Regular cardiac myocyte (primary cell): ENCODE data around the gene CREB3L1. TPM values are rescaled to one million over a fixed set of nuclear protein-coding genes. Genes with fewer than 3 reads are reported as not detected.

Experiments used
- total RNA-seq: library from RNA; depleted of rRNA; stranded (reverse); fragments of >200 nt; gene quantifications from 2 replicates; pipeline ENCODE4 v1.2.3, GENCODE V29; 2014

The CREB3L1 gene, protein sequence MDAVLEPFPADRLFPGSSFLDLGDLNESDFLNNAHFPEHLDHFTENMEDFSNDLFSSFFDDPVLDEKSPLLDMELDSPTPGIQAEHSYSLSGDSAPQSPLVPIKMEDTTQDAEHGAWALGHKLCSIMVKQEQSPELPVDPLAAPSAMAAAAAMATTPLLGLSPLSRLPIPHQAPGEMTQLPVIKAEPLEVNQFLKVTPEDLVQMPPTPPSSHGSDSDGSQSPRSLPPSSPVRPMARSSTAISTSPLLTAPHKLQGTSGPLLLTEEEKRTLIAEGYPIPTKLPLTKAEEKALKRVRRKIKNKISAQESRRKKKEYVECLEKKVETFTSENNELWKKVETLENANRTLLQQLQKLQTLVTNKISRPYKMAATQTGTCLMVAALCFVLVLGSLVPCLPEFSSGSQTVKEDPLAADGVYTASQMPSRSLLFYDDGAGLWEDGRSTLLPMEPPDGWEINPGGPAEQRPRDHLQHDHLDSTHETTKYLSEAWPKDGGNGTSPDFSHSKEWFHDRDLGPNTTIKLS
- 10.5 and 11.0 TPM in 2 replicates for total RNA-seq

DNA sequence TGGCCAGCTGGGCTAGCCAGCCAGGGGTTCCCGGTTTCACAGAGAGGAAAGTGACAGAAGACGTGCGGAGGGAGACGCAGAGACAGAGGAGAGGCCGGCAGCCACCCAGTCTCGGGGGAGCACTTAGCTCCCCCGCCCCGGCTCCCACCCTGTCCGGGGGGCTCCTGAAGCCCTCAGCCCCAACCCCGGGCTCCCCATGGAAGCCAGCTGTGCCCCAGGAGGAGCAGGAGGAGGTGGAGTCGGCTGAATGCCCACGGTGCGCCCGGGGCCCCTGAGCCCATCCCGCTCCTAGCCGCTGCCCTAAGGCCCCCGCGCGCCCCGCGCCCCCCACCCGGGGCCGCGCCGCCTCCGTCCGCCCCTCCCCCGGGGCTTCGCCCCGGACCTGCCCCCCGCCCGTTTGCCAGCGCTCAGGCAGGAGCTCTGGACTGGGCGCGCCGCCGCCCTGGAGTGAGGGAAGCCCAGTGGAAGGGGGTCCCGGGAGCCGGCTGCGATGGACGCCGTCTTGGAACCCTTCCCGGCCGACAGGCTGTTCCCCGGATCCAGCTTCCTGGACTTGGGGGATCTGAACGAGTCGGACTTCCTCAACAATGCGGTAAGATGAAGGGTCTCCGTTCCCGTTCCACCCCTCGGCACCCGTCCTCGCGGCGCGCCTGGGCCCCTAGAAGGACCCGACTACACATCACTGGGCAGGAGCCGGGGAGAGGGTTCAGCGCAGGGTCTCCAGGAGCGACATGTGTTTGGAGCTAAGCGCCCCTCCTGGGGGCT is at the start of gene CREB3L1:
Gene CREB3L1 (plus strand): TSS at position 41 of the 765 bp plus-strand sequence. CDS start 450 bp downstream, at position 491.

DNA sequence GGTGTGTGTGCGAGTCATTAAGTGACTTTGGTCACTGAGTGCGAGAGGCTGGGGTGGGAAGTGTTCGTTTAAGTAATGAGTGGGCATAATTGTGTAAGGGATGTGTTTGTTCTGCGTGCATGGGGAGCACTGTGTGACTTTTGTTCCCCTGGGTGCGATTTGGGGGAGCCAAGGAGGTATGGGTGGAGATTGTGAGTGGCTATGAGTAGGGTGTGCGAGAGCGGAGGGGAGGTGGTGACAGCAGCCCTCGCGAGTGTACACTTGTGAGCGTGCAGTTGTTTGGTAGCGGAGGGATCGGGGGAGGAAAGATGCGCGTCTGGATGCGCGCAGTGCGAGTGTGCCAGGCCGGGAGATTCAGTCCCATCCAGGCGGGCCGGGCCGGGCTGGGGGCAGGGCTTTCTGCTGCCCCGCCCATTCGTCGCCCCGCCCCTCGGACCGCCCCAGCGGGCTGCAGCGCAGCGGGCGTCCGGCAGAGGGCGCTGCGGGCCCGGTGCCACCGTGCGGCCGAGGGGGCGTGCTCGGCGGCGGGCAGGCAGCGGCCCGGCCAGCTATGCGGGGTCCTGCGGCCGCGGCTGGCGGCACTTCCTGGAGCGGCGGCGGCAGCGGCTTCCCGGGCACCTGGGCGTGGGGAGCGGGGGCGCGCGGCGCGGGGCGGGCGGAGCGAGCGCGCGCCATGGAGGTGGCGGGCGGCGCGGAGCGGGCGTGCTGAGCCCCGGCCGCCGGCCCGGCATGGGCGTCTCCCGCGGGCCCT is 69.6 kb downstream of the CREB3L1 start, which contains the start of gene DGKZ:
Gene DGKZ (plus strand): TSS at position 578 of the 751 bp plus-strand sequence. CDS start 197 bp downstream, outside the sequence.

Other genes with a start within 250 kb of the CREB3L1 start
- 8.6 and 20.0 TPM in 2 replicates for gene PHF21A, start 156.2 kb upstream of the CREB3L1 start, total RNA-seq
- 26.8 and 51.4 TPM in 2 replicates for gene DGKZ, start 69.8 kb downstream of the CREB3L1 start, total RNA-seq
- gene MDK, start 104.0 kb downstream of the CREB3L1 start, total RNA-seq = 9.0 and 18.3 TPM in 2 replicates
- under 0.01 TPM in 2 replicates for gene CHRM4, start 114.1 kb downstream of the CREB3L1 start, total RNA-seq